NCI-H1092 (cell line): ENCODE measurements around the gene EBF3.

Experiments used
- DNase-seq: peaks from one replicate; lab custom pipeline; 2025; lab: John Stamatoyannopoulos, UW

The EBF3 gene

DNA sequence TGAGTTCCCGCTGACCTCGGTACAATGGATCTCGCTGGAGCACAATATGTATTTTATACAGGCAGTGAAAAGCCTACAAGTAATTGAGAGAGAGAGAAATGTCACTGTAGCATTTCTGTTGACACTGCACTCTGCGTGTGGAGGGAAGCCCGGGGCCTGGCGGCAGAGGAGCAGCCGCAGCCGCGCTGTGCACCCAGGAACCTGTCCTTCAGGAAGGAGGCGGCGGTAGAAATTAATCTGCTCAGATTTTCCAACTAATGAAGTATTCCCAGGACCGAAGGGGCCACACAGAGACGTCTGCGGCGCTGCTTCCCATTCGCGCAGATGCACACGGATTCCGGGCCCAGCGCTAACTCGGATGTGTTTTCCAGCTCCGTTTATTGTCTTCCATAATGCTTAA, 170.1 kb downstream of the EBF3 start:
- DNase-seq = no peak

DNA sequence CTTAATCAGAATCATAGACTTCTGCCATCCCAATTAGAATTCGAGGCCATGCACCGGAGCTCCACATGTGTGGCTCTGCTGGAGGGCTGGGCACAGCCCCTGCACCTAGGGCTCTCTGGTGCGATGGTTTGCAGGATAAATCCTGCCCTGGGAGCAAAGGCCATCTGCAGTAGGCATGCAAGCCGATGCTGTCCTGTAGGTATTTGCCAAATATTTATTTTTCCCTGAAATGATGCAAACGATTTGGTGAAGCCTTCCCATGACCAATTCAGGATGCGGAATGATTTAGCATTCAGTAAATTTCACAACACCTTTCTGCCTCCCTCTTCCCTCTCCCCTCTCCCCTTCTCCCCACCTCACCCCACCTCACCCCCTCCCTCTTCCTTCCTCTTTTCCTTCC, 170.6 kb downstream of the EBF3 start:
- no peak for DNase-seq

GRCh38 chr10:129792864-129793263, 171.2 kb downstream of the EBF3 start:
- DNase-seq = no peak

DNA sequence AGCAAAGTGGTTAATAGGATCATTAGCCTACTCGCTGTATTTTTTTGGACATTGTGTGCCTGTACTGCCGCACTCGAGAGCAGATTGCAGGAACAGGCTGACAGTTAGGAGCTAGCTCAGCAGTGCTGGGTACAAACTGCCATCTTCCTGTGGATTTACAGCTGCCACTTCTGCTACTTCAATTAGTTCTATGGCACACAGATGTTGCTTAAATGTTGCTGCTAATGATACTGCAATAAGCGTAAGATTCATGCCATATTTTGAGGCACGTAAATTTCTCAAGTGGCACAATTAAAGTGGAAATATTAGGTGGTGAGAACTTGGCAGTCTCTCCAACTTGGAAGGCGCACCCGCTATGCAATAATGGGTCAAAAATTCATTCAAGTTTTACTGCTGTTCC, 171.9 kb downstream of the EBF3 start:
- no peak for DNase-seq

- DNase-seq = no peak
Measured at GRCh38 chr10:129790715-129791446, 173.2 kb downstream of the EBF3 start.

DNA sequence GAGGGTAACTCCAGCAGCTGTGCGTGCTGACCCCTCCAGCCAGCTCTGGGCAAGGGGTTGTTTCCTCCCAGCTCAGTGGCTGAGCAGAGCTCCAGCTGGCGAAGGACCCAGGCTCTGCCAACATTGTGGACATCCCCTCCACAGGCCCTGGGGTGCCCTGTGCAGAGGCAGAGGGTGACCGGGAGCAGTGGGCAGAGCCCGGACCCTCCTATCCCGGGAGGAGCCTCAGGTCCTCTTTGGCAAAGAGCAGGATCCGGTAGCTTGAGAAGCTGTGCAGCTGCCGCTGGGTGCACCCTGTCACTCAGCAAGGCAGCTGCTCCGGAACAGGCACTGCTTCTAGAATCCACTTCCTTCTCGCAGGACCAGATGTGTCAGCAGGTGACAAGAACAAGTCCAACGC, 175.9 kb downstream of the EBF3 start:
- no peak for DNase-seq

- DNase-seq = no peak
Measured at GRCh38 chr10:129787557-129787956, 176.5 kb downstream of the EBF3 start.

- DNase-seq = no peak
Measured at GRCh38 chr10:129786216-129786615, 177.9 kb downstream of the EBF3 start.

DNA sequence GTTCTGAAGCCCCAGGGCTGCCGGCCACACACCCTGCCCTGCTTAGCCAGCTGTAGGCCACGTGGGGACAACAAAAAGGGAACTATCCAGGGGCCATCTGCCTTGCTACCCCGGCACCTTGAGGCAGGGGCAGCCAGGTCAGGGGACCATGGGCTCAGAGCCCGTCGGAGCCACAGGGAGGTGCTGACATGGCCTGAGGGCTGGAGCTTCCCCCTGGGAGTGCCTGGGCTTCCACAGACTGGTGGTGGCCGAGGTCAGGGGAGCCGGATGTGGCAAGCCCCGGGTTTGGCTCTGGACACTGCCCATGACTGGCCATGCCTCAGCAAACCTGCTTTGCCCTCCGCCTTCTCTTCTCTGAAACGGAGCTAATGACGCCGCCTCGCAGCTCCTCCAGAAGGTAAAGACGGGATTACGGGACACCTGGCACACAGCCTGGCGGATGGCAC, 178.5 kb downstream of the EBF3 start:
- no peak for DNase-seq
